ENCODE results near the gene MAST2. TPM values are rescaled to one million over a fixed set of nuclear protein-coding genes. Genes with fewer than 3 reads are reported as not detected.

The MAST2 gene
- total RNA-seq, 1 donor from 2014 or later = 27.1 TPM

- no peak for DNase-seq (ENCODE audit: low spot score)
Measured at GRCh38 chr1:46062651-46063319, 259.4 kb downstream of the MAST2 start.

- no peak for DNase-seq (ENCODE audit: low spot score)
Measured at GRCh38 chr1:46064708-46065107, 261.3 kb downstream of the MAST2 start.

- no peak for DNase-seq (ENCODE audit: low spot score)
Measured at GRCh38 chr1:46065405-46065804, 262.0 kb downstream of the MAST2 start.

- DNase-seq (ENCODE audit: low spot score) = no peak
Measured at GRCh38 chr1:46067652-46068051, 264.2 kb downstream of the MAST2 start.

GRCh38 chr1:46068525-46068924 is 265.1 kb downstream of the MAST2 start:
- no peak for DNase-seq (ENCODE audit: low spot score)

GRCh38 chr1:46070164-46070814 is 266.9 kb downstream of the MAST2 start:
- no peak for DNase-seq (ENCODE audit: low spot score)

GRCh38 chr1:46072975-46073374 is 269.6 kb downstream of the MAST2 start:
- no peak for DNase-seq (ENCODE audit: low spot score)

- no peak for DNase-seq (ENCODE audit: low spot score)
Measured at GRCh38 chr1:46076343-46076742, 272.9 kb downstream of the MAST2 start.

- no peak for DNase-seq (ENCODE audit: low spot score)
Measured at GRCh38 chr1:46077644-46078043, 274.2 kb downstream of the MAST2 start.

- DNase-seq (ENCODE audit: low spot score) = no peak
Measured at GRCh38 chr1:46080257-46080656, 276.8 kb downstream of the MAST2 start.

GRCh38 chr1:46081206-46081605 is 277.8 kb downstream of the MAST2 start:
- no peak for DNase-seq (ENCODE audit: low spot score)

GRCh38 chr1:46081619-46082018 is 278.2 kb downstream of the MAST2 start:
- DNase-seq (ENCODE audit: low spot score) = no peak

- no peak for DNase-seq (ENCODE audit: low spot score)
Measured at GRCh38 chr1:46083579-46083978, 280.2 kb downstream of the MAST2 start.

GRCh38 chr1:46084553-46085451 is 281.4 kb downstream of the MAST2 start:
- DNase-seq (ENCODE audit: low spot score) = no peak

Other genes with a start within 250 kb of the MAST2 start
- gene NASP, start 219.6 kb upstream of the MAST2 start, total RNA-seq = 82.1 TPM
- gene CCDC17, start 179.6 kb upstream of the MAST2 start, total RNA-seq = 2.4 TPM
- gene GPBP1L1, start 117.1 kb upstream of the MAST2 start, total RNA-seq = 134 TPM
- gene TMEM69, start 115.4 kb upstream of the MAST2 start, total RNA-seq = 31.2 TPM
- gene IPP, start 53.0 kb upstream of the MAST2 start, total RNA-seq = 19.6 TPM